HEK293 (cell line): ENCODE measurements around the gene TIMM44.

Source experiments
- CTCF ChIP-seq: fragments of 450-650 bp; formaldehyde crosslinking; IDR thresholded peaks from 2 replicates; pipeline ENCODE4 v1.5.1; 2016; ENCODE audit warnings: missing biosample characterization, missing genetic modification characterization
- PRDM6 ChIP-seq: fragments of 450-650 bp; formaldehyde crosslinking; IDR thresholded peaks from 2 replicates; pipeline ENCODE4 v1.5.1; 2017; ENCODE audit warnings: missing biosample characterization, missing genetic modification characterization
- ZBTB1 ChIP-seq: fragments of 450-650 bp; formaldehyde crosslinking; IDR thresholded peaks from 2 replicates; pipeline ENCODE4 v1.5.1; 2016; ENCODE audit warnings: missing biosample characterization, missing genetic modification characterization
- ZNF2 ChIP-seq: fragments of 450-650 bp; formaldehyde crosslinking; IDR thresholded peaks from 2 replicates; pipeline ENCODE4 v1.5.1; 2016; ENCODE audit warnings: missing biosample characterization, missing genetic modification characterization
- ZNF398 ChIP-seq: fragments of 450-650 bp; formaldehyde crosslinking; IDR thresholded peaks from 2 replicates; pipeline ENCODE4 v1.5.1; 2017; ENCODE audit warnings: missing biosample characterization, missing genetic modification characterization
- ZNF580 ChIP-seq: fragments of 450-650 bp; formaldehyde crosslinking; IDR thresholded peaks from 2 replicates; pipeline ENCODE4 v1.5.1; 2016; ENCODE audit warnings: missing biosample characterization, missing genetic modification characterization
- ZNF776 ChIP-seq: fragments of 450-650 bp; formaldehyde crosslinking; IDR thresholded peaks from 2 replicates; pipeline ENCODE4 v1.5.0; 2017; ENCODE audit warnings: missing biosample characterization, missing genetic modification characterization, borderline replicate concordance

- TF ChIP-seq ZNF398 (tag by site-specific recombination) (no peak), CTCF (no peak), ZNF776 (tag by site-specific recombination) (no peak), ZNF580 (tag by site-specific recombination) (no peak), ZBTB1 (tag by site-specific recombination) (no peak), PRDM6 (tag by site-specific recombination) (no peak), ZNF2 (tag by site-specific recombination) (no peak)
Observed at GRCh38 chr19:7905859-7906258, 37.6 kb downstream of the TIMM44 start.
